HepG2 (cell line): ENCODE results near the gene OR2B2. TPM values are rescaled to one million over a fixed set of nuclear protein-coding genes. Genes with fewer than 3 reads are reported as not detected.

Experiments
- GPN1 ChIP-seq: sonication (generic); formaldehyde crosslinking; IDR thresholded peaks from 2 replicates; pipeline ENCODE4 v1.5.1; 2020; ENCODE audit warnings: missing genetic modification reagents, borderline replicate concordance
- HMG20B ChIP-seq: conservative IDR thresholded peaks from 2 replicates; pipeline ENCODE4 v1.6.1; 2016; ENCODE audit warnings: missing genetic modification reagents, missing compliant biosample characterization
- NCOR1 ChIP-seq: fragments of 200-600 bp; sonication (generic); IDR thresholded peaks from 2 replicates; pipeline ENCODE4 v1.7.0; 2017; ENCODE audit warnings: antibody characterized with exemption, low read length, borderline replicate concordance
- NR2F2 ChIP-seq: IDR thresholded peaks from 2 replicates; pipeline ENCODE4 v1.6.1; 2012; ENCODE audit warnings: low read depth, inconsistent platforms, borderline replicate concordance
- RBFOX2 ChIP-seq: fragments of 200-400 bp; formaldehyde crosslinking; IDR thresholded peaks from 2 replicates; pipeline ENCODE4 v1.6.1; 2017; ENCODE audit warnings: low read depth, mild to moderate bottlenecking, low read length
- TRIM24 ChIP-seq: sonication (generic); formaldehyde crosslinking; IDR thresholded peaks from 2 replicates; pipeline ENCODE4 v1.8.0; 2022; ENCODE audit warnings: mild to moderate bottlenecking, missing genetic modification reagents
- ZIK1 ChIP-seq: sonication (generic); formaldehyde crosslinking; IDR thresholded peaks from 2 replicates; pipeline ENCODE4 v1.5.0; 2020; ENCODE audit warnings: mild to moderate bottlenecking, low read depth, missing genetic modification reagents, borderline replicate concordance
- ZNF335 ChIP-seq: sonication (generic); formaldehyde crosslinking; IDR thresholded peaks from 2 replicates; pipeline ENCODE4 v1.4.0; 2020; ENCODE audit warnings: missing genetic modification reagents
- ZNF713 ChIP-seq: sonication (generic); formaldehyde crosslinking; IDR thresholded peaks from 2 replicates; pipeline ENCODE4 v1.4.0; 2020; ENCODE audit warnings: mild to moderate bottlenecking, missing genetic modification reagents
- polyA plus RNA-seq, 8 experiments: library from polyadenylated mRNA; depleted of rRNA in 3 of 8; stranded (reverse) in 7 of 8; unstranded in 1 of 8; fragments of >200 nt; fragmentation: Illumina TruSeq in 4 of 8; extraction: Trizol in 4 of 8; gene quantifications; 2 replicates each; pipeline versions ENCODE4 v1.2.1 to v1.2.3, GENCODE V29; 2011 to 2016; ENCODE audit warnings: low read depth in 4 of 8, missing spikeins in 1 of 8, mixed read lengths in 1 of 8; ENCODE audit not compliant: insufficient read depth in 1 of 8
- total RNA-seq, 5 experiments: library from RNA; depleted of rRNA; stranded (reverse); fragments of >200 nt; fragmentation: Illumina TruSeq; extraction: Trizol; gene quantifications; 2 replicates each; pipeline ENCODE4 v1.2.3, GENCODE V29; 2016; ENCODE audit warnings: low read depth in 1 of 5
- TF ChIP-seq, protein P1 (sequence below): sonication (generic); formaldehyde crosslinking; IDR thresholded peaks from 2 replicates; pipeline ENCODE4 v1.4.0; 2020; ENCODE audit warnings: mild to moderate bottlenecking, missing genetic modification reagents
- TF ChIP-seq, protein P2 (sequence below): IDR thresholded peaks from 2 replicates; pipeline ENCODE4 v1.6.1; 2016; ENCODE audit warnings: low read depth, missing genetic modification reagents, missing compliant biosample characterization
- TF ChIP-seq, protein P3 (sequence below): sonication (generic); formaldehyde crosslinking; IDR thresholded peaks from 2 replicates; pipeline ENCODE4 v1.5.0; 2020; ENCODE audit warnings: missing genetic modification reagents
- TF ChIP-seq, protein P4 (sequence below): sonication (generic); formaldehyde crosslinking; IDR thresholded peaks from 2 replicates; pipeline ENCODE4 v1.4.0; 2020; ENCODE audit warnings: low read depth, mild to moderate bottlenecking, missing genetic modification reagents
- TF ChIP-seq, protein P5 (sequence below): sonication (generic); formaldehyde crosslinking; IDR thresholded peaks from 2 replicates; pipeline ENCODE4 v1.4.0; 2020; ENCODE audit warnings: missing genetic modification reagents

OR2B2 gene
- total and polyA plus RNA-seq, 2 of the 13 experiments (the other 11 are each of a cell fraction or from before 2014, with no cell fraction given) = not detected

DNA sequence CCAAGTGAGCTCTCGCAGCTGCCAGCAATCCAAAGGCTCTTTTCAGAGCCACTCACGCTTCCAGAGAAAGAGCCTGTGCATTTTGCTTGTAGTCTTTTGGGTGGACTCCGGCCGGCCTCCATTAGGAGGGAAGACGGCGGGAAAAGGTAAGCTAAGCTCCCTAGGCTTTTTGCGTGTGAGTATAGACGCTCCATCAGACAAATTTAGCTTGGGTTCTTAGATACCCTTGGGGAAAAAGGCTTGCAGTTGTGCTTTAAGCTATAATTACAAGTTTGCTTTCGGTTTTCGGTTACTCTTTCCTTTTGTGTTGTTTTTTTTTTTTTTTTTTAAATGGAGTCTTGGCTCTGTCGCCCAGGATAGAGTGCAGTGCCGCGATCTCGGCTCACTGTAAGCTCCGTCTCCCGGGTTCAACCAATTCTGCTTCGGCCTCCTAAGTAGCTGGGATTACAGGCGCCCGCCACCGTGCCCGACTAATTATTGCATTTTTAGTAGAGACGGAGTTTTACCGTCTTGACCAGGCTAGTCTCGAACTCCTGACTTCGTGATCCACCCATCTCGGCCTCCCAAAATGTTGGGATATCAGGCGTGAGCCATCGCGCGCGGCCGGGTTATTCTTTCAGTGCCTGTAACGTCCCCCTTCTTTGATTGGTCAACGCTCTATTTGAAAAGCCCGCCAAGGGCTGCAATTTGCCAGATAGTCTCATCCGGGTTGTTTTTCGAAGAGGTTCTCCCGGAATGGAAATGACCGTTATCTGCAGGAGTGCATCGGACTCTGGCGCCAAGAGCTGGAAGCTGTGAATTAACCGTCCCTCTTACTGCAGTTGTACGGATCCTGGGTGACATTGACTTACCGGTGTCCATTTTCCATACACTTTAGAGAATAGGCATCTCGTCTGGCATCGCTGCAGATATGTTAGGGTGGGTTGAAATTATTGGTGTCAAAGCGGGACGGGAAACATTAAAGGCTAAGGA is 18.1 kb downstream of the OR2B2 start (continued):
- TF ChIP-seq, protein P1, sequence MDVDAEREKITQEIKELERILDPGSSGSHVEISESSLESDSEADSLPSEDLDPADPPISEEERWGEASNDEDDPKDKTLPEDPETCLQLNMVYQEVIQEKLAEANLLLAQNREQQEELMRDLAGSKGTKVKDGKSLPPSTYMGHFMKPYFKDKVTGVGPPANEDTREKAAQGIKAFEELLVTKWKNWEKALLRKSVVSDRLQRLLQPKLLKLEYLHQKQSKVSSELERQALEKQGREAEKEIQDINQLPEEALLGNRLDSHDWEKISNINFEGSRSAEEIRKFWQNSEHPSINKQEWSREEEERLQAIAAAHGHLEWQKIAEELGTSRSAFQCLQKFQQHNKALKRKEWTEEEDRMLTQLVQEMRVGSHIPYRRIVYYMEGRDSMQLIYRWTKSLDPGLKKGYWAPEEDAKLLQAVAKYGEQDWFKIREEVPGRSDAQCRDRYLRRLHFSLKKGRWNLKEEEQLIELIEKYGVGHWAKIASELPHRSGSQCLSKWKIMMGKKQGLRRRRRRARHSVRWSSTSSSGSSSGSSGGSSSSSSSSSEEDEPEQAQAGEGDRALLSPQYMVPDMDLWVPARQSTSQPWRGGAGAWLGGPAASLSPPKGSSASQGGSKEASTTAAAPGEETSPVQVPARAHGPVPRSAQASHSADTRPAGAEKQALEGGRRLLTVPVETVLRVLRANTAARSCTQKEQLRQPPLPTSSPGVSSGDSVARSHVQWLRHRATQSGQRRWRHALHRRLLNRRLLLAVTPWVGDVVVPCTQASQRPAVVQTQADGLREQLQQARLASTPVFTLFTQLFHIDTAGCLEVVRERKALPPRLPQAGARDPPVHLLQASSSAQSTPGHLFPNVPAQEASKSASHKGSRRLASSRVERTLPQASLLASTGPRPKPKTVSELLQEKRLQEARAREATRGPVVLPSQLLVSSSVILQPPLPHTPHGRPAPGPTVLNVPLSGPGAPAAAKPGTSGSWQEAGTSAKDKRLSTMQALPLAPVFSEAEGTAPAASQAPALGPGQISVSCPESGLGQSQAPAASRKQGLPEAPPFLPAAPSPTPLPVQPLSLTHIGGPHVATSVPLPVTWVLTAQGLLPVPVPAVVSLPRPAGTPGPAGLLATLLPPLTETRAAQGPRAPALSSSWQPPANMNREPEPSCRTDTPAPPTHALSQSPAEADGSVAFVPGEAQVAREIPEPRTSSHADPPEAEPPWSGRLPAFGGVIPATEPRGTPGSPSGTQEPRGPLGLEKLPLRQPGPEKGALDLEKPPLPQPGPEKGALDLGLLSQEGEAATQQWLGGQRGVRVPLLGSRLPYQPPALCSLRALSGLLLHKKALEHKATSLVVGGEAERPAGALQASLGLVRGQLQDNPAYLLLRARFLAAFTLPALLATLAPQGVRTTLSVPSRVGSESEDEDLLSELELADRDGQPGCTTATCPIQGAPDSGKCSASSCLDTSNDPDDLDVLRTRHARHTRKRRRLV (CRISPR knock-in tag) = no peak
- TF ChIP-seq ZNF335 (CRISPR knock-in tag) (0 out of 2 replicates have a peak, but pooled peaks have one; percentile 23), NCOR1 (no peak; the same call in 1 of the 2 replicates), RBFOX2 (peak; percentile 24), GPN1 (CRISPR knock-in tag) (no peak), ZNF713 (no peak), HMG20B (CRISPR knock-in tag) (peak; percentile 64; the same call in 1 of the 2 replicates), NR2F2 (no peak), ZIK1 (CRISPR knock-in tag) (no peak), TRIM24 (CRISPR knock-in tag) (no peak)
- TF ChIP-seq, protein P2, sequence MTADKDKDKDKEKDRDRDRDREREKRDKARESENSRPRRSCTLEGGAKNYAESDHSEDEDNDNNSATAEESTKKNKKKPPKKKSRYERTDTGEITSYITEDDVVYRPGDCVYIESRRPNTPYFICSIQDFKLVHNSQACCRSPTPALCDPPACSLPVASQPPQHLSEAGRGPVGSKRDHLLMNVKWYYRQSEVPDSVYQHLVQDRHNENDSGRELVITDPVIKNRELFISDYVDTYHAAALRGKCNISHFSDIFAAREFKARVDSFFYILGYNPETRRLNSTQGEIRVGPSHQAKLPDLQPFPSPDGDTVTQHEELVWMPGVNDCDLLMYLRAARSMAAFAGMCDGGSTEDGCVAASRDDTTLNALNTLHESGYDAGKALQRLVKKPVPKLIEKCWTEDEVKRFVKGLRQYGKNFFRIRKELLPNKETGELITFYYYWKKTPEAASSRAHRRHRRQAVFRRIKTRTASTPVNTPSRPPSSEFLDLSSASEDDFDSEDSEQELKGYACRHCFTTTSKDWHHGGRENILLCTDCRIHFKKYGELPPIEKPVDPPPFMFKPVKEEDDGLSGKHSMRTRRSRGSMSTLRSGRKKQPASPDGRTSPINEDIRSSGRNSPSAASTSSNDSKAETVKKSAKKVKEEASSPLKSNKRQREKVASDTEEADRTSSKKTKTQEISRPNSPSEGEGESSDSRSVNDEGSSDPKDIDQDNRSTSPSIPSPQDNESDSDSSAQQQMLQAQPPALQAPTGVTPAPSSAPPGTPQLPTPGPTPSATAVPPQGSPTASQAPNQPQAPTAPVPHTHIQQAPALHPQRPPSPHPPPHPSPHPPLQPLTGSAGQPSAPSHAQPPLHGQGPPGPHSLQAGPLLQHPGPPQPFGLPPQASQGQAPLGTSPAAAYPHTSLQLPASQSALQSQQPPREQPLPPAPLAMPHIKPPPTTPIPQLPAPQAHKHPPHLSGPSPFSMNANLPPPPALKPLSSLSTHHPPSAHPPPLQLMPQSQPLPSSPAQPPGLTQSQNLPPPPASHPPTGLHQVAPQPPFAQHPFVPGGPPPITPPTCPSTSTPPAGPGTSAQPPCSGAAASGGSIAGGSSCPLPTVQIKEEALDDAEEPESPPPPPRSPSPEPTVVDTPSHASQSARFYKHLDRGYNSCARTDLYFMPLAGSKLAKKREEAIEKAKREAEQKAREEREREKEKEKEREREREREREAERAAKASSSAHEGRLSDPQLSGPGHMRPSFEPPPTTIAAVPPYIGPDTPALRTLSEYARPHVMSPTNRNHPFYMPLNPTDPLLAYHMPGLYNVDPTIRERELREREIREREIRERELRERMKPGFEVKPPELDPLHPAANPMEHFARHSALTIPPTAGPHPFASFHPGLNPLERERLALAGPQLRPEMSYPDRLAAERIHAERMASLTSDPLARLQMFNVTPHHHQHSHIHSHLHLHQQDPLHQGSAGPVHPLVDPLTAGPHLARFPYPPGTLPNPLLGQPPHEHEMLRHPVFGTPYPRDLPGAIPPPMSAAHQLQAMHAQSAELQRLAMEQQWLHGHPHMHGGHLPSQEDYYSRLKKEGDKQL (CRISPR knock-in tag) = no peak
- TF ChIP-seq, protein P3, sequence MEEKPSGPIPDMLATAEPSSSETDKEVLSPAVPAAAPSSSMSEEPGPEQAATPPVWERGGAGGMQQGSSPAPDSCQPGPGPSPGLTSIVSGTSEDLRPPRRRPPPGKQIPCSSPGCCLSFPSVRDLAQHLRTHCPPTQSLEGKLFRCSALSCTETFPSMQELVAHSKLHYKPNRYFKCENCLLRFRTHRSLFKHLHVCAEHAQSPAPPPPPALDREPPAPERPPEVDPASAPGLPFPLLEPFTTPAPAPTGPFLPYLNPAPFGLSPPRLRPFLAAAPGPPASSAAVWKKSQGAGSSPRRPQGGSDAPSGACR = no peak
- TF ChIP-seq, protein P4, sequence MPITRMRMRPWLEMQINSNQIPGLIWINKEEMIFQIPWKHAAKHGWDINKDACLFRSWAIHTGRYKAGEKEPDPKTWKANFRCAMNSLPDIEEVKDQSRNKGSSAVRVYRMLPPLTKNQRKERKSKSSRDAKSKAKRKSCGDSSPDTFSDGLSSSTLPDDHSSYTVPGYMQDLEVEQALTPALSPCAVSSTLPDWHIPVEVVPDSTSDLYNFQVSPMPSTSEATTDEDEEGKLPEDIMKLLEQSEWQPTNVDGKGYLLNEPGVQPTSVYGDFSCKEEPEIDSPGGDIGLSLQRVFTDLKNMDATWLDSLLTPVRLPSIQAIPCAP = no peak
- TF ChIP-seq, protein P5, sequence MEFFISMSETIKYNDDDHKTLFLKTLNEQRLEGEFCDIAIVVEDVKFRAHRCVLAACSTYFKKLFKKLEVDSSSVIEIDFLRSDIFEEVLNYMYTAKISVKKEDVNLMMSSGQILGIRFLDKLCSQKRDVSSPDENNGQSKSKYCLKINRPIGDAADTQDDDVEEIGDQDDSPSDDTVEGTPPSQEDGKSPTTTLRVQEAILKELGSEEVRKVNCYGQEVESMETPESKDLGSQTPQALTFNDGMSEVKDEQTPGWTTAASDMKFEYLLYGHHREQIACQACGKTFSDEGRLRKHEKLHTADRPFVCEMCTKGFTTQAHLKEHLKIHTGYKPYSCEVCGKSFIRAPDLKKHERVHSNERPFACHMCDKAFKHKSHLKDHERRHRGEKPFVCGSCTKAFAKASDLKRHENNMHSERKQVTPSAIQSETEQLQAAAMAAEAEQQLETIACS (CRISPR knock-in tag) = peak; percentile 43; the same call in 1 of the 2 replicates
